Heart left ventricle (tissue), 16 donors: ENCODE measurements around the gene TMC3. TPM values are rescaled to one million over a fixed set of nuclear protein-coding genes. Genes with fewer than 3 reads are reported as not detected.
A peak's percentile ranks its signal among the peaks of the same experiment; 100 is the strongest.

ENCODE experiments used
- ATAC-seq, 4 donors: fragments of 200-7000 bp; cut with Tn5 transposase; one replicate each; pipeline ENCODE4 v1.9.1; 2020 to 2022; ENCODE audit warnings: moderate library complexity in 4 of 4, mild to moderate bottlenecking in 3 of 4, moderate number of reproducible peaks in 1 of 4
- DNase-seq, 5 donors: peaks; one replicate each; pipeline ENCODE4 v3.0.0-alpha.2; 2020
- H3K27ac ChIP-seq, 12 donors: fragments of 200-600 bp; sonication (generic) in 4 of 12; one replicate each; pipeline versions ENCODE4 v1.5.0 to v1.8.0; 2016 to 2022; ENCODE audit warnings: mild to moderate bottlenecking in 2 of 12
- H3K27me3 ChIP-seq, 9 donors: fragments of 200-600 bp; sonication (generic) in 2 of 9; one replicate each; pipeline versions ENCODE4 v1.5.1 to v1.8.0; 2016 to 2022; ENCODE audit warnings: mild to moderate bottlenecking in 3 of 9
- H3K36me3 ChIP-seq, 9 donors: fragments of 200-600 bp; sonication (generic) in 2 of 9; one replicate each; pipeline versions ENCODE4 v1.5.0 to v1.8.0; 2018 to 2022; ENCODE audit warnings: mild to moderate bottlenecking in 2 of 9
- H3K4me1 ChIP-seq, 12 donors: fragments of 200-600 bp; sonication (generic) in 4 of 12; one replicate each; pipeline versions ENCODE4 v1.5.0 to v1.8.0; 2016 to 2022; ENCODE audit warnings: mild to moderate bottlenecking in 3 of 12
- H3K4me3 ChIP-seq, 12 donors: fragments of 200-600 bp; sonication (generic) in 4 of 12; one replicate each; pipeline versions ENCODE4 v1.5.0 to v1.8.0; 2017 to 2022; ENCODE audit warnings: mild to moderate bottlenecking in 9 of 12, moderate library complexity in 4 of 12
- H3K9me3 ChIP-seq, 12 donors: fragments of 200-600 bp; sonication (generic) in 4 of 12; one replicate each; pipeline versions ENCODE4 v1.5.0 to v1.8.0; 2016 to 2022; ENCODE audit warnings: mild to moderate bottlenecking in 1 of 12
- CTCF ChIP-seq, 12 donors: fragments of 200-600 bp; sonication (generic) in 4 of 12; IDR thresholded peaks; one replicate each; pipeline versions ENCODE4 v1.5.0 to v1.8.0; 2018 to 2022; ENCODE audit warnings: antibody characterized with exemption in 12 of 12, mild to moderate bottlenecking in 5 of 12
- POLR2A ChIP-seq, 2 donors: fragments of 450-650 bp; IDR thresholded peaks; one replicate each; pipeline ENCODE4 v1.6.1; 2017; ENCODE audit warnings: antibody characterized with exemption in 2 of 2, mild to moderate bottlenecking in 2 of 2, moderate library complexity in 2 of 2
- WGBS, 4 donors: extraction: QIAGEN DNeasy Blood & Tissue Kit in 2 of 4; methylation state at CpG; one replicate each; pipeline versions ENCODE4 v1.1.5 to v1.1.7; 2013 to 2018; 5-methylcytosine and 5-hydroxymethylcytosine counted together
- intact Hi-C, 10 donors: fragments of 100-400 bp; cut with DNase I; formaldehyde crosslinking; loops; one replicate each; pipeline versions ENCODE4 v1.11.1 to v1.14.2; 2022
- polyA plus RNA-seq, 2 donors: library from polyadenylated mRNA; stranded (reverse); fragments of 200-250 nt; gene quantifications; one replicate each; pipeline ENCODE4 v1.2.3, GENCODE V29; 2013
- total RNA-seq, 9 donors: library from RNA; depleted of rRNA in 2 of 9; stranded (reverse); fragments of >200 nt in 2 of 9; fragmentation: NEBNext Ultra II Directional in 3 of 9; extraction: Animal tissue kit (Norgen Biotek cat#: 25700) in 3 of 9; gene quantifications; one replicate each; pipeline versions ENCODE4 v1.1.0 to v1.2.4, GENCODE V29; 2016 to 2023
- donor health status: ischemic (EF 13 %, LVEDD 7.1; RV severe dilation, severe dysfunction).
- donor health status: healthy with polysubstance abuse.
- donor health status: DM: no; HTN: yes; CAD: no.
- donor health status: DM: no; HTN: no; CAD: no.
- donor health status: ischemic (EF 25% LVEDD 6.9; RV normal size, moderate dysfunction).
- donor health status: ischemic (EF 25% LVEDD 5.7; RV mildly dilated, moderate dysfunction).
- donor health status: healthy.
- donor health status: DM: yes; HTN: yes; CAD: no.
- donor health status: ischemic (EF 35%, LVEDD 5.7; RV mildly dilated, moderate dysfunction).
- donor health status: nonischemic (EF 11% LVEDD 7.7; RV severe dilation, severe dysfunction).
- donor health status: DM: yes; HTN: yes; CAD: no.
- donor health status: PGD.
- donor health status: ischemic (EF 29% LVEDD 5.4; RV normal size, mild dysfunction).
- donor health status: nonischemic (EF 23%, LVEDD 6.1; RV moderate dilation, normal function).

TMC3 gene
- total and polyA plus RNA-seq, 11 donors, result 0.19 TPM; not detected in 10

DNA sequence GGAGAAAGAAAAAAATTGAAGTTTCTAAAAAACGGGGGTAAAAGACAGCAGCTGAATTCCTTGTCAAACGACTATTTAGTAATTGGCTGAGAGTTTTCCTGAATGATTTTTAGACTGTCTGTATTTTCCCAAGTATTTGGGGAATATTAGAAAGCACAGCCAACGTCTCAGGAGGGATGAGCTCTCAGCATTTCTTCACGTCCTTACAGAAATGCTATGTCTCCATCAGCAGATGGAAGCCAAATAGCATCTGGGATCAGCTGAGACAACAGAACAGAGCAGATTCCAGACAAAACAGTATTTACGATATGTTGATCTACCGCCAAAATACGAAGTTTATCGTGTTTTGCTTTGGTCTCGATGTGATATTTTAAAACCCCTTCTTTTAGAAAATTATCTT is 5.3 kb upstream of the TMC3 start:
- Histone ChIP-seq H3K36me3 (no peaks in the 10 kb centered on the region), H3K4me1 (peaks cover 0 to 5% (median 0%) of the 10 kb centered on the region in 12 donors), H3K27me3 (no peaks in the 10 kb centered on the region), H3K9me3 (no peaks in the 10 kb centered on the region), H3K27ac (peak overlapping the region in 1 of 12 donors; percentile 8), H3K4me3 (no peak overlapping the region)
- ATAC-seq, result peak in 1 of 4 donors; percentile 42
- intact Hi-C loops, result loop anchor here in 1 of 10 donors (10.0 kb wide), 1 partner anchor 54 kb away; the partner anchor contains the start of gene STARD5
- WGBS, 4 donors, result 65 to 67% (median 67%) methylated on average over 9 of the region's 9 CpGs
- DNase-seq, result no peak
- TF ChIP-seq CTCF (IDR thresholded peaks at IDR 0.05) (no peak), POLR2A (IDR thresholded peaks at IDR 0.05) (no peak)

GRCh38 chr15:81378443-81378842 is 4.4 kb upstream of the TMC3 start:
- Histone ChIP-seq H3K9me3 (no peaks in the 10 kb centered on the region), H3K4me3 (no peak overlapping the region), H3K27me3 (no peaks in the 10 kb centered on the region), H3K27ac (peak overlapping the region in 1 of 12 donors; percentile 21), H3K4me1 (peaks cover 0 to 5% (median 0%) of the 10 kb centered on the region in 12 donors), H3K36me3 (no peaks in the 10 kb centered on the region)
- TF ChIP-seq POLR2A (IDR thresholded peaks at IDR 0.05), result no peak
- no peak for TF ChIP-seq CTCF (IDR thresholded peaks at IDR 0.05)
- WGBS, 4 donors, result 75 to 81% (median 75%) methylated on average over 2 of the region's 2 CpGs
- DNase-seq (no peak), ATAC-seq (no peak)
- intact Hi-C loops, result loop anchor here in 1 of 10 donors (10.0 kb wide), 1 partner anchor 54 kb away; the partner anchor contains the start of gene STARD5

- TF ChIP-seq POLR2A (IDR thresholded peaks at IDR 0.05), result no peak
- TF ChIP-seq CTCF (IDR thresholded peaks at IDR 0.05), result no peak
- no peaks in the 10 kb centered on the region for H3K27me3 ChIP-seq
- H3K4me1 ChIP-seq, result peaks cover 0 to 5% (median 0%) of the 10 kb centered on the region in 12 donors
- H3K27ac ChIP-seq, result peak overlapping the region in 1 of 12 donors; percentile 21
- no peak overlapping the region for H3K4me3 ChIP-seq
- no peak for ATAC-seq
- no peak for DNase-seq
- no peaks in the 10 kb centered on the region for H3K9me3 ChIP-seq
- 56 to 66% (median 64%) methylated on average over 4 of the region's 4 CpGs for WGBS, 4 donors
- intact Hi-C loops, result loop anchor here in 1 of 10 donors (10.0 kb wide), 1 partner anchor 53 kb away; the partner anchor contains the start of gene STARD5
- H3K36me3 ChIP-seq, result no peaks in the 10 kb centered on the region
Observed at GRCh38 chr15:81377871-81378270, 3.9 kb upstream of the TMC3 start.

DNA sequence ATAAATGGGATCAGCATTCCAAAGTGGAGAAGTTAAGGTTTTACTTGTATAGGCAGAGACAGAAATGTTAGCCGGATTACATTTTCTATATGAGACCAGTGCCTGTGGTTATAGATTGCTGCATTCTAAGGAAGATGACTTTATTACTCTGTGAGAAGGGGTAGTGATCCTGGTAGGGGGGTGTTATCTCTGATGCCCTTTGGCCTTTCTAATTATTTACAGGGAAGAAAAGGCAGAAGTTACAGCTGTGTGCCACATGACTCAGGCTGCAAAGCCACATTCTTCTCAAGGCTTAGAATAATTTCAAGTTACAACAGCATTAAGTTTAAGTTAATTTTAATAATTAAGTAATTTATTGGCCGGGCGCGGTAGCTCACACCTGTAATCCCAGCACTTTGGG is 2.2 kb upstream of the TMC3 start:
- no peaks in the 10 kb centered on the region for H3K36me3 ChIP-seq
- no peaks in the 10 kb centered on the region for H3K27me3 ChIP-seq
- intact Hi-C loops, result loop anchor here in 1 of 10 donors (10.0 kb wide), 1 partner anchor 51 kb away; the partner anchor contains the start of gene STARD5
- ATAC-seq, result no peak
- H3K9me3 ChIP-seq, result no peaks in the 10 kb centered on the region
- no peak for TF ChIP-seq CTCF (IDR thresholded peaks at IDR 0.05)
- TF ChIP-seq POLR2A (IDR thresholded peaks at IDR 0.05), result no peak
- no peak for DNase-seq
- no peak overlapping the region for H3K27ac ChIP-seq
- H3K4me3 ChIP-seq, result no peak overlapping the region
- peaks cover 0 to 5% (median 0%) of the 10 kb centered on the region in 12 donors for H3K4me1 ChIP-seq
- 96 to 99% (median 97%) methylated on average over 4 of the region's 4 CpGs for WGBS, 4 donors
